ENCODE data around the gene WNT1.
A peak's percentile ranks its signal among the peaks of the same experiment; 100 is the strongest.

Gene WNT1

GRCh38 chr12:48973531-48973930 lies 4.6 kb upstream of the WNT1 start:
- Histone ChIP-seq H2AFZ (ENCODE audit: low read length) (no peak overlapping the region), H3K79me2 (ENCODE audit: insufficient read depth, low read length) (no peaks in the 10 kb centered on the region), H3K4me3 (ENCODE audit: low read depth, low read length, poor library complexity, severe bottlenecking) (no peak overlapping the region), H4K20me1 (ENCODE audit: insufficient read depth, low read length) (no peaks in the 10 kb centered on the region), H3K4me2 (ENCODE audit: low read length) (no peak overlapping the region), H3K9me3 (ENCODE audit: low read length) (no peaks in the 10 kb centered on the region), H3K27me3 (ENCODE audit: insufficient read depth, low read length) (peaks cover 22% of the 10 kb centered on the region; the same call in 1 of the 2 replicates), H3K27ac (ENCODE audit: low read depth, low read length, poor library complexity, severe bottlenecking) (no peak overlapping the region), H3K9me2 (ENCODE audit: low read depth, low read length) (no peaks in the 10 kb centered on the region), H3K36me3 (ENCODE audit: insufficient read depth, low read length) (no peaks in the 10 kb centered on the region), H3F3A (ENCODE audit: insufficient read depth, low read length) (no peaks in the 10 kb centered on the region), H3K9ac (ENCODE audit: low read length) (no peak overlapping the region), H3K4me1 (ENCODE audit: insufficient read depth, low read length, severe bottlenecking) (peaks cover 17% of the 10 kb centered on the region)
- TF ChIP-seq EZH2 (IDR thresholded peaks at IDR 0.05; ENCODE audit: borderline replicate concordance, low read length), result no peak
- no peak for TF ChIP-seq CTCF (IDR thresholded peaks at IDR 0.05; ENCODE audit: low read length)

- Histone ChIP-seq H3K27me3 (ENCODE audit: insufficient read depth, low read length) (peaks cover 22% of the 10 kb centered on the region; the same call in 1 of the 2 replicates), H3K79me2 (ENCODE audit: insufficient read depth, low read length) (no peaks in the 10 kb centered on the region)
Measured at GRCh38 chr12:48973941-48974673, 4.0 kb upstream of the WNT1 start.

More at GRCh38 chr12:48973941-48974673, 4.0 kb upstream of the WNT1 start:
- H3K4me2 ChIP-seq (ENCODE audit: low read length), result no peak overlapping the region
- no peak overlapping the region for H3K27ac ChIP-seq (ENCODE audit: low read depth, low read length, poor library complexity, severe bottlenecking)
- peaks cover 20% of the 10 kb centered on the region for H3K4me1 ChIP-seq (ENCODE audit: insufficient read depth, low read length, severe bottlenecking)
- no peak overlapping the region for H3K4me3 ChIP-seq (ENCODE audit: low read depth, low read length, poor library complexity, severe bottlenecking)
- no peaks in the 10 kb centered on the region for H3K36me3 ChIP-seq (ENCODE audit: insufficient read depth, low read length)
- H3K9me3 ChIP-seq (ENCODE audit: low read length), result no peaks in the 10 kb centered on the region
- no peaks in the 10 kb centered on the region for H4K20me1 ChIP-seq (ENCODE audit: insufficient read depth, low read length)
- no peak for TF ChIP-seq EZH2 (IDR thresholded peaks at IDR 0.05; ENCODE audit: borderline replicate concordance, low read length)
- TF ChIP-seq CTCF (IDR thresholded peaks at IDR 0.05; ENCODE audit: low read length), result peak; percentile 58
- H3K9ac ChIP-seq (ENCODE audit: low read length), result no peak overlapping the region
- no peaks in the 10 kb centered on the region for H3F3A ChIP-seq (ENCODE audit: insufficient read depth, low read length)
- H2AFZ ChIP-seq (ENCODE audit: low read length), result no peak overlapping the region
- no peaks in the 10 kb centered on the region for H3K9me2 ChIP-seq (ENCODE audit: low read depth, low read length)
